Endothelial cell of umbilical vein (primary cell): ENCODE measurements around the gene CCDC85A. TPM values are rescaled to one million over a fixed set of nuclear protein-coding genes. Genes with fewer than 3 reads are reported as not detected.

ENCODE experiments used
- BruUV-seq: library from RNA; stranded (reverse); fragments of 400-500 nt; replicated peaks from 2 replicates; lab custom pipeline; 2021; lab: Mats Ljungman, UMichigan
- CTCF ChIA-PET: fragments of 300-600, 350-600 bp; sonication (Branson Sonifier 250); formaldehyde crosslinking; loops from one replicate; lab custom pipeline; 2021; ENCODE audit warnings: antibody characterized with exemption, inconsistent platforms; lab: Charles Lee
- POLR2A ChIA-PET: fragments of 300-600, 350-600 bp; sonication (Branson Sonifier 250); formaldehyde crosslinking; loops from one replicate; lab custom pipeline; 2021; ENCODE audit warnings: antibody characterized with exemption, inconsistent platforms; lab: Charles Lee
- DNase-seq: peaks from one replicate; pipeline ENCODE4 v3.0.0-alpha.2; 2011; ENCODE audit warnings: low read depth, low spot score
- FAIRE-seq: peaks from 2 replicates; lab custom pipeline; 2011; peaks lifted over from hg19 to GRCh38; lab: Jason Lieb, UNC
- H2AFZ ChIP-seq: 2 replicates; pipeline ENCODE4 v1.6.0; 2012; ENCODE audit warnings: low read depth, low read length, control low read depth, inconsistent platforms
- H3K27ac ChIP-seq: 2 replicates; pipeline ENCODE4 v1.5.1; 2011; ENCODE audit warnings: low read depth, mild to moderate bottlenecking, control low read depth, low read length, moderate library complexity; ENCODE audit not compliant: insufficient read depth
- H3K27me3 ChIP-seq, 2 experiments: 2 replicates each; pipeline versions ENCODE4 v1.6.0 to v1.6.1; 2011; ENCODE audit warnings: low read length in 2 of 2, mixed read lengths in 1 of 2; ENCODE audit not compliant: control insufficient read depth in 2 of 2, insufficient read depth in 2 of 2
- H3K36me3 ChIP-seq, 2 experiments: 2 replicates in 1 of 2; 3 replicates in 1 of 2; pipeline ENCODE4 v1.5.1; 2011; ENCODE audit warnings: low read length in 2 of 2, mild to moderate bottlenecking in 1 of 2, moderate library complexity in 1 of 2; ENCODE audit not compliant: control insufficient read depth in 2 of 2, insufficient read depth in 2 of 2; ENCODE audit errors: extremely low read depth in 1 of 2
- H3K4me1 ChIP-seq: 3 replicates; pipeline ENCODE4 v1.5.1; 2011; ENCODE audit warnings: mild to moderate bottlenecking, low read length; ENCODE audit not compliant: control insufficient read depth, insufficient read depth; ENCODE audit errors: extremely low read depth
- H3K4me2 ChIP-seq: 2 replicates; pipeline ENCODE4 v1.6.1; 2011; ENCODE audit warnings: low read length, control low read depth, mixed read lengths; ENCODE audit not compliant: insufficient read depth
- H3K4me3 ChIP-seq, 3 experiments: fragments of 200-600 bp in 1 of 3; sonication (generic), shearing (Covaris generic) in 1 of 3; replicated peaks in 1 of 3; 2 replicates each; pipeline ENCODE4 v1.5.1; 2011 to 2016; ENCODE audit warnings: control low read depth in 3 of 3, low read length in 3 of 3, mild to moderate bottlenecking in 2 of 3, inconsistent platforms in 1 of 3, low read depth in 1 of 3, moderate library complexity in 1 of 3; ENCODE audit not compliant: insufficient read depth in 1 of 3
- H3K79me2 ChIP-seq: 2 replicates; pipeline ENCODE4 v1.6.0; 2012; ENCODE audit warnings: low read length, inconsistent platforms; ENCODE audit not compliant: control insufficient read depth, insufficient read depth
- H3K9ac ChIP-seq: replicated peaks from 2 replicates; pipeline ENCODE3; 2011; ENCODE audit warnings: low read length, control low read depth; ENCODE audit not compliant: insufficient read depth; ENCODE audit errors: extremely low read depth
- H3K9me1 ChIP-seq: replicated peaks from 3 replicates; pipeline ENCODE4 v1.6.0; 2011; ENCODE audit warnings: mild to moderate bottlenecking, low read length; ENCODE audit not compliant: control insufficient read depth, insufficient read depth; ENCODE audit errors: extremely low read depth
- H3K9me3 ChIP-seq: replicated peaks from 2 replicates; pipeline ENCODE4 v1.5.1; 2012; ENCODE audit warnings: low read length, inconsistent platforms; ENCODE audit not compliant: control insufficient read depth, insufficient read depth
- H4K20me1 ChIP-seq: replicated peaks from 2 replicates; pipeline ENCODE3; 2011; ENCODE audit warnings: mild to moderate bottlenecking, low read length; ENCODE audit not compliant: control insufficient read depth, insufficient read depth; ENCODE audit errors: extremely low read depth
- EZH2 ChIP-seq: IDR thresholded peaks from 2 replicates; pipeline ENCODE4 v1.6.1; 2012; ENCODE audit warnings: borderline replicate concordance, low read depth, mild to moderate bottlenecking, moderate library complexity, low read length, inconsistent platforms; ENCODE audit not compliant: severe bottlenecking
- FOS ChIP-seq: IDR thresholded peaks from 2 replicates; pipeline ENCODE4 v1.6.1; 2011; ENCODE audit warnings: mild to moderate bottlenecking, low read length, moderate library complexity, borderline replicate concordance; ENCODE audit not compliant: insufficient read depth
- GATA2 ChIP-seq: IDR thresholded peaks from 2 replicates; pipeline ENCODE4 v1.7.0; 2011; ENCODE audit warnings: low read depth, mild to moderate bottlenecking, moderate library complexity, mixed read lengths, low read length; ENCODE audit not compliant: insufficient read length, insufficient read depth
- JUN ChIP-seq: IDR thresholded peaks from 2 replicates; pipeline ENCODE4 v1.6.1; 2011; ENCODE audit warnings: borderline replicate concordance, low read depth; ENCODE audit not compliant: insufficient read length, insufficient read depth
- MYC ChIP-seq: IDR thresholded peaks from one replicate; pipeline ENCODE4 v1.6.1; 2011; ENCODE audit warnings: mild to moderate bottlenecking, low read depth, low read length
- POLR2A ChIP-seq: IDR thresholded peaks from 2 replicates; pipeline ENCODE4 v1.6.1; 2012; ENCODE audit warnings: low read depth, mild to moderate bottlenecking, control low read depth, low read length
- POLR2AphosphoS5 ChIP-seq: IDR thresholded peaks from 2 replicates; pipeline ENCODE4 v1.6.1; 2012; ENCODE audit warnings: low read depth, mild to moderate bottlenecking, control low read depth, low read length, moderate library complexity; ENCODE audit not compliant: insufficient read depth
- dilution Hi-C: fragments of 300-500 bp; cut with MboI; formaldehyde crosslinking; loops from one replicate; pipeline ENCODE4 v1.15.0; 2019; ENCODE audit warnings: low sequenced_read_pairs; ENCODE audit not compliant: extremely low pct_ligation_motif_present
- intact Hi-C: fragments of 100-400 bp; cut with micrococcal nuclease; formaldehyde crosslinking; loops from one replicate; pipeline ENCODE4 v1.10.0; 2022
- polyA plus RNA-seq, 4 experiments: library from polyadenylated mRNA; depleted of rRNA in 3 of 4; stranded (reverse) in 3 of 4; unstranded in 1 of 4; fragments of >200 nt; gene quantifications; 2 replicates each; pipeline versions ENCODE4 v1.2.1 to v1.2.3, GENCODE V29; 2011 to 2012; ENCODE audit warnings: missing spikeins in 1 of 4
- total RNA-seq: library from RNA; stranded (reverse); gene quantifications from 2 replicates; pipeline ENCODE4 v1.2.3, GENCODE V29; 2021
- TF ChIP-seq, protein P1 (sequence below): IDR thresholded peaks from 2 replicates; pipeline ENCODE4 v1.6.1; 2011; ENCODE audit not compliant: insufficient read depth, insufficient read length
- TF ChIP-seq, protein P2 (sequence below), 2 donors: IDR thresholded peaks; 1 replicate in 1 of 2; 2 replicates in 1 of 2; pipeline ENCODE4 v1.5.1; 2011; ENCODE audit warnings: low read length in 2 of 2, mild to moderate bottlenecking in 2 of 2, moderate library complexity in 2 of 2, control low read depth in 1 of 2, inconsistent platforms in 1 of 2, low read depth in 1 of 2; ENCODE audit not compliant: insufficient read depth in 1 of 2; ENCODE audit errors: extremely low read depth in 1 of 2

Gene CCDC85A
- total and polyA plus RNA-seq, 2 donors (not counting 3 experiments of a cell fraction or from before 2014, with no cell fraction given), result 5.1 to 10.4 TPM

DNA sequence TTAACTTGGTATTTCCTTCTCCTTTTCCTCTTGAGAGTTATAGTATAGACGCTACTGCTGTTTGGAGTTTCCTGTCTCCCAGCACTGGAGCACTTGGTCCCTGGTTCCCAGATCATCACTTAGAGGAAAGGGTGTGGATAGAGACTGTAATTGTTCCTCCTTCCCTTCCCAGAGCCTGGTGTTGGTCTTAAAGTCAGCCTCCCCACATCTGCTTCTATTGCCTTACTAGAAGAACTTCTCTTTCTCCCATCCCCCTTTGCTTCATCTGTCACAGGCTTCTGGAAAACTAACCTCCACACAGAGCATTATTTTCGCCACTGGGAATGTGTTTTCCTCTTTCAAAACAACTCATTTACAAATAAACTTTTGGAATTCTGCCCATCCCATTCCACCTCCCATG is 131.0 kb downstream of the CCDC85A start:
- Histone ChIP-seq H4K20me1 (no peaks in the 10 kb centered on the region), H3K9me1 (no peaks in the 10 kb centered on the region), H2AFZ (no peak overlapping the region), H3K4me2 (no peak overlapping the region), H3K79me2 (no peaks in the 10 kb centered on the region), H3K27ac (no peak overlapping the region), H3K9me3 (no peaks in the 10 kb centered on the region), H3K4me1 (no peaks in the 10 kb centered on the region), H3K27me3 (no peaks in the 10 kb centered on the region), H3K4me3 (no peak overlapping the region), H3K9ac (no peak overlapping the region), H3K36me3 (no peaks in the 10 kb centered on the region)
- FAIRE-seq (no peak), DNase-seq (no peak)
- TF ChIP-seq, protein P1, sequence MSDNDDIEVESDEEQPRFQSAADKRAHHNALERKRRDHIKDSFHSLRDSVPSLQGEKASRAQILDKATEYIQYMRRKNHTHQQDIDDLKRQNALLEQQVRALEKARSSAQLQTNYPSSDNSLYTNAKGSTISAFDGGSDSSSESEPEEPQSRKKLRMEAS, result no peak
- TF ChIP-seq FOS (no peak), POLR2AphosphoS5 (no peak), MYC (no peak), POLR2A (no peak), GATA2 (no peak), JUN (no peak), EZH2 (no peak)
- TF ChIP-seq, protein P2, sequence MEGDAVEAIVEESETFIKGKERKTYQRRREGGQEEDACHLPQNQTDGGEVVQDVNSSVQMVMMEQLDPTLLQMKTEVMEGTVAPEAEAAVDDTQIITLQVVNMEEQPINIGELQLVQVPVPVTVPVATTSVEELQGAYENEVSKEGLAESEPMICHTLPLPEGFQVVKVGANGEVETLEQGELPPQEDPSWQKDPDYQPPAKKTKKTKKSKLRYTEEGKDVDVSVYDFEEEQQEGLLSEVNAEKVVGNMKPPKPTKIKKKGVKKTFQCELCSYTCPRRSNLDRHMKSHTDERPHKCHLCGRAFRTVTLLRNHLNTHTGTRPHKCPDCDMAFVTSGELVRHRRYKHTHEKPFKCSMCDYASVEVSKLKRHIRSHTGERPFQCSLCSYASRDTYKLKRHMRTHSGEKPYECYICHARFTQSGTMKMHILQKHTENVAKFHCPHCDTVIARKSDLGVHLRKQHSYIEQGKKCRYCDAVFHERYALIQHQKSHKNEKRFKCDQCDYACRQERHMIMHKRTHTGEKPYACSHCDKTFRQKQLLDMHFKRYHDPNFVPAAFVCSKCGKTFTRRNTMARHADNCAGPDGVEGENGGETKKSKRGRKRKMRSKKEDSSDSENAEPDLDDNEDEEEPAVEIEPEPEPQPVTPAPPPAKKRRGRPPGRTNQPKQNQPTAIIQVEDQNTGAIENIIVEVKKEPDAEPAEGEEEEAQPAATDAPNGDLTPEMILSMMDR (IDR thresholded peaks at IDR 0.05; ENCODE audit: extremely low read depth in 1 of 2, insufficient read depth in 1 of 2, low read depth in 1 of 2, low read length in 2 of 2), result no peak
- POLR2A ChIA-PET, result no interaction called here
- BruUV-seq, result no TSS peak
- CTCF ChIA-PET, result interaction anchor here (1.6 kb wide), 1 partner anchor 15 kb away, joined by 5 read pairs; no protein-coding TSS in a partner anchor
- intact Hi-C loops, result no loop called here
- dilution Hi-C loops, result no loop called here
